GM12872 (cell line): Measurements from ENCODE around the gene SLIT3.

Experiments used
- CTCF ChIP-seq: IDR thresholded peaks from 3 replicates; pipeline ENCODE4 v1.5.1; 2011; ENCODE audit warnings: low read depth, mild to moderate bottlenecking, low read length, moderate library complexity; ENCODE audit not compliant: insufficient read depth

SLIT3 gene

GRCh38 chr5:168670881-168671575, 629.9 kb downstream of the SLIT3 start:
- no peak for TF ChIP-seq CTCF

GRCh38 chr5:168669668-168670378, 631.1 kb downstream of the SLIT3 start:
- TF ChIP-seq CTCF = no peak

- no peak for TF ChIP-seq CTCF
Observed at GRCh38 chr5:168669156-168669555, 631.8 kb downstream of the SLIT3 start.

- no peak for TF ChIP-seq CTCF
Observed at GRCh38 chr5:168668078-168668477, 632.9 kb downstream of the SLIT3 start.

- TF ChIP-seq CTCF = no peak
Observed at GRCh38 chr5:168667301-168667840, 633.6 kb downstream of the SLIT3 start.

- TF ChIP-seq CTCF = no peak
Observed at GRCh38 chr5:168666356-168666755, 634.6 kb downstream of the SLIT3 start.

- no peak for TF ChIP-seq CTCF
Observed at GRCh38 chr5:168663276-168664004, 637.5 kb downstream of the SLIT3 start.
